Mucosa of stomach (tissue), 1 donor: Measurements from ENCODE around the gene PCDHGC3.
A peak's percentile ranks its signal among the peaks of the same experiment; 100 is the strongest.
"Not testable (repeated sequence)": the region's sequence is repeated elsewhere in the genome, so short reads cannot be mapped to it uniquely, and the experiment has no call there.

Experiments used
- H3K27me3 ChIP-seq: one replicate; pipeline ENCODE4 v1.7.0; 2013; ENCODE audit warnings: mild to moderate bottlenecking, low read length; ENCODE audit not compliant: control insufficient read depth, insufficient read depth
- H3K36me3 ChIP-seq: one replicate; pipeline ENCODE4 v1.7.0; 2013; ENCODE audit warnings: low read length; ENCODE audit not compliant: control insufficient read depth, insufficient read depth
- H3K4me1 ChIP-seq: one replicate; pipeline ENCODE4 v1.7.0; 2013; ENCODE audit warnings: mild to moderate bottlenecking, low read length; ENCODE audit not compliant: control insufficient read depth, insufficient read depth
- H3K4me3 ChIP-seq: one replicate; pipeline ENCODE4 v1.7.0; 2013; ENCODE audit warnings: low read length
- H3K9ac ChIP-seq: one replicate; pipeline ENCODE4 v1.7.0; 2013; ENCODE audit warnings: mild to moderate bottlenecking, low read length, moderate library complexity
- H3K9me3 ChIP-seq: one replicate; pipeline ENCODE4 v1.7.0; 2013; ENCODE audit warnings: mild to moderate bottlenecking, low read length, moderate library complexity; ENCODE audit not compliant: control insufficient read depth
- donor health status: Pancreatic carcinoma.

PCDHGC3 gene

GRCh38 chr5:141475625-141476131 is at the start of gene PCDHGC3:
TSS of gene PCDHGC3 (plus strand) at chr5:141475966. CDS start at chr5:141476117, 151 bp downstream.
- H3K9me3 ChIP-seq, result no peaks in the 10 kb centered on the region
- peaks cover 22% of the 10 kb centered on the region for H3K4me1 ChIP-seq
- peak within 1 kb of the TSS; percentile 89 for H3K4me3 ChIP-seq
- H3K36me3 ChIP-seq, result no peaks in the 10 kb centered on the region
- peaks cover 25% of the 10 kb centered on the region for H3K27me3 ChIP-seq
- H3K9ac ChIP-seq, result peak within 1 kb of the TSS; percentile 63

GRCh38 chr5:141427783-141428426 is 47.9 kb upstream of the PCDHGC3 start:
- Histone ChIP-seq H3K9me3 (peaks cover 38% of the 10 kb centered on the region), H3K36me3 (no peaks in the 10 kb centered on the region)

GRCh38 chr5:141430332-141431113 is 45.2 kb upstream of the PCDHGC3 start, which contains the start of gene PCDHGA12:
TSS of gene PCDHGA12 (plus strand) at chr5:141430507. CDS start at chr5:141430760, 253 bp downstream.
- Histone ChIP-seq H3K27me3 (peaks cover 16% of the 10 kb centered on the region), H3K9ac (no peak within 1 kb of the TSS), H3K4me1 (no peaks in the 10 kb centered on the region), H3K36me3 (no peaks in the 10 kb centered on the region), H3K9me3 (peaks cover 41% of the 10 kb centered on the region), H3K4me3 (peak within 1 kb of the TSS; percentile 38)

More at GRCh38 chr5:141427783-141428426, 47.9 kb upstream of the PCDHGC3 start:
- H3K4me1 ChIP-seq, result no peaks in the 10 kb centered on the region
- peaks cover 21% of the 10 kb centered on the region for H3K27me3 ChIP-seq
- H3K4me3 ChIP-seq, result peak overlapping the region; percentile 7
- no peak overlapping the region for H3K9ac ChIP-seq

GRCh38 chr5:141431286-141431685 is 44.5 kb upstream of the PCDHGC3 start:
- H3K4me3 ChIP-seq, result peak overlapping the region; percentile 38
- H3K9me3 ChIP-seq, result peaks cover 41% of the 10 kb centered on the region

GRCh38 chr5:141432308-141432707 is 43.5 kb upstream of the PCDHGC3 start:
- H3K4me1 ChIP-seq, H3K9ac ChIP-seq, H3K36me3 ChIP-seq, H3K4me3 ChIP-seq: not testable (repeated sequence)
- H3K27me3 ChIP-seq, result peaks cover 16% of the 10 kb centered on the region
- H3K9me3 ChIP-seq, result peaks cover 39% of the 10 kb centered on the region

More at GRCh38 chr5:141431286-141431685, 44.5 kb upstream of the PCDHGC3 start:
- Histone ChIP-seq H3K36me3 (no peaks in the 10 kb centered on the region), H3K27me3 (peaks cover 16% of the 10 kb centered on the region), H3K9ac (no peak overlapping the region), H3K4me1 (no peaks in the 10 kb centered on the region)

GRCh38 chr5:141432726-141433125 is 43.0 kb upstream of the PCDHGC3 start:
- H3K4me1 ChIP-seq, H3K4me3 ChIP-seq, H3K36me3 ChIP-seq, H3K9ac ChIP-seq: not testable (repeated sequence)
- H3K27me3 ChIP-seq, result peaks cover 16% of the 10 kb centered on the region
- H3K9me3 ChIP-seq, result peaks cover 35% of the 10 kb centered on the region

- Histone ChIP-seq H3K36me3 (no peaks in the 10 kb centered on the region), H3K4me3 (no peak overlapping the region), H3K9me3 (peaks cover 23% of the 10 kb centered on the region), H3K9ac (no peak overlapping the region), H3K4me1 (no peaks in the 10 kb centered on the region), H3K27me3 (peaks cover 16% of the 10 kb centered on the region)
These were observed 41.8 kb upstream of the PCDHGC3 start for GRCh38 chr5:141434006-141434405.

- H3K36me3 ChIP-seq, result no peaks in the 10 kb centered on the region
- peaks cover 20% of the 10 kb centered on the region for H3K9me3 ChIP-seq
- H3K4me3 ChIP-seq, result no peak overlapping the region
- H3K9ac ChIP-seq, result no peak overlapping the region
- H3K4me1 ChIP-seq, result no peaks in the 10 kb centered on the region
- H3K27me3 ChIP-seq, result peaks cover 1% of the 10 kb centered on the region
These were observed 38.5 kb upstream of the PCDHGC3 start for GRCh38 chr5:141437221-141437620.

- no peaks in the 10 kb centered on the region for H3K36me3 ChIP-seq
- no peak overlapping the region for H3K9ac ChIP-seq
- H3K4me3 ChIP-seq, result no peak overlapping the region
- H3K4me1 ChIP-seq, result no peaks in the 10 kb centered on the region
- no peaks in the 10 kb centered on the region for H3K27me3 ChIP-seq
- peaks cover 14% of the 10 kb centered on the region for H3K9me3 ChIP-seq
These were observed 36.2 kb upstream of the PCDHGC3 start for GRCh38 chr5:141439411-141440141.

- no peaks in the 10 kb centered on the region for H3K36me3 ChIP-seq
These were observed 35.4 kb upstream of the PCDHGC3 start for GRCh38 chr5:141440341-141440740.

GRCh38 chr5:141441571-141442170 is 34.1 kb upstream of the PCDHGC3 start:
- Histone ChIP-seq H3K9me3 (peaks cover 14% of the 10 kb centered on the region), H3K4me3 (no peak overlapping the region)

More at GRCh38 chr5:141440341-141440740, 35.4 kb upstream of the PCDHGC3 start:
- H3K9me3 ChIP-seq, result peaks cover 14% of the 10 kb centered on the region
- H3K4me3 ChIP-seq, result no peak overlapping the region
- no peaks in the 10 kb centered on the region for H3K4me1 ChIP-seq
- H3K9ac ChIP-seq, result no peak overlapping the region
- no peaks in the 10 kb centered on the region for H3K27me3 ChIP-seq

More at GRCh38 chr5:141441571-141442170, 34.1 kb upstream of the PCDHGC3 start:
- Histone ChIP-seq H3K27me3 (no peaks in the 10 kb centered on the region), H3K9ac (no peak overlapping the region), H3K36me3 (no peaks in the 10 kb centered on the region), H3K4me1 (no peaks in the 10 kb centered on the region)
